Measurements from ENCODE around the gene INPP5A. TPM values are rescaled to one million over a fixed set of nuclear protein-coding genes. Genes with fewer than 3 reads are reported as not detected.

INPP5A gene
- total RNA-seq, 6 experiments from 2014 or later: 58.9 to 64.6 (median 63.8) TPM

DNA sequence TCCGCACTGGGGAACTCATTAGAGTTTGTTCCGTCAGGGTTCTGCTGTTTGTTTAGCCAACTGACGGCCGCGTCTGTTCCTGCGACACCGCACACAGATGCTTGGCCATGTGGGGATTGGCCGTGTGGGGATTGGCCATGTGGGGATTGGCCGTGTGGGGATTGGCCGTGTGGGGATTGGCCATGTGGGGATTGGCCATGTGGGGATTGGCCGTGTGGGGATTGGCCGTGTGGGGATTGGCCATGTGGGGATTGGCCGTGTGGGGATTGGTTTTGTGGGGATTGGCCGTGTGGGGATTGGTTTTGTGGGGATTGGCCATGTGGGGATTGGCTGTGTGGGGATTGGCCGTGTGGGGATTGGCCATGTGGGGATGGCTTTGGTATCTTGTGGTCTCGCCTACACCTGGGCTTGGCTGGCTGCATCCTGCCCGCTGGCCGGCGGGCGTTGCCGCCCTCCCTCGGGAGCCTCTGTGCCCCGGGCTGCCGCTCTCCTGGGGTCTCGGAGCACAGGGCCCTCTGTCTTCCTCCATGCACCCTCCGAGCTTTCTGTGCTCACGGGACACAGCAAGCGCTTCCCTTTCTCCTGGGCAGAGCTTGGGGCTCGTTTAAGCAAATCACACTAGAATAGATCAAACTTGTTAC lies 185.9 kb downstream of the INPP5A start:
- peak overlapping the region; percentile 66; the same call in 1 of the 2 replicates for H3K27ac Mint-ChIP-seq
- DNase-seq: no peak
- H3K27me3 Mint-ChIP-seq (ENCODE audit: insufficient read depth): peaks cover 10% of the 10 kb centered on the region
- TF ChIP-seq, protein P1, sequence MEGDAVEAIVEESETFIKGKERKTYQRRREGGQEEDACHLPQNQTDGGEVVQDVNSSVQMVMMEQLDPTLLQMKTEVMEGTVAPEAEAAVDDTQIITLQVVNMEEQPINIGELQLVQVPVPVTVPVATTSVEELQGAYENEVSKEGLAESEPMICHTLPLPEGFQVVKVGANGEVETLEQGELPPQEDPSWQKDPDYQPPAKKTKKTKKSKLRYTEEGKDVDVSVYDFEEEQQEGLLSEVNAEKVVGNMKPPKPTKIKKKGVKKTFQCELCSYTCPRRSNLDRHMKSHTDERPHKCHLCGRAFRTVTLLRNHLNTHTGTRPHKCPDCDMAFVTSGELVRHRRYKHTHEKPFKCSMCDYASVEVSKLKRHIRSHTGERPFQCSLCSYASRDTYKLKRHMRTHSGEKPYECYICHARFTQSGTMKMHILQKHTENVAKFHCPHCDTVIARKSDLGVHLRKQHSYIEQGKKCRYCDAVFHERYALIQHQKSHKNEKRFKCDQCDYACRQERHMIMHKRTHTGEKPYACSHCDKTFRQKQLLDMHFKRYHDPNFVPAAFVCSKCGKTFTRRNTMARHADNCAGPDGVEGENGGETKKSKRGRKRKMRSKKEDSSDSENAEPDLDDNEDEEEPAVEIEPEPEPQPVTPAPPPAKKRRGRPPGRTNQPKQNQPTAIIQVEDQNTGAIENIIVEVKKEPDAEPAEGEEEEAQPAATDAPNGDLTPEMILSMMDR (IDR thresholded peaks at IDR 0.05): no peak
- H3K36me3 Mint-ChIP-seq (ENCODE audit: low read depth): peaks cover 40% of the 10 kb centered on the region
- H3K4me1 Mint-ChIP-seq (ENCODE audit: low read depth): peaks cover 24% of the 10 kb centered on the region
- H3K4me3 Mint-ChIP-seq: no peak overlapping the region
- no peaks in the 10 kb centered on the region for H3K9me3 Mint-ChIP-seq

DNA sequence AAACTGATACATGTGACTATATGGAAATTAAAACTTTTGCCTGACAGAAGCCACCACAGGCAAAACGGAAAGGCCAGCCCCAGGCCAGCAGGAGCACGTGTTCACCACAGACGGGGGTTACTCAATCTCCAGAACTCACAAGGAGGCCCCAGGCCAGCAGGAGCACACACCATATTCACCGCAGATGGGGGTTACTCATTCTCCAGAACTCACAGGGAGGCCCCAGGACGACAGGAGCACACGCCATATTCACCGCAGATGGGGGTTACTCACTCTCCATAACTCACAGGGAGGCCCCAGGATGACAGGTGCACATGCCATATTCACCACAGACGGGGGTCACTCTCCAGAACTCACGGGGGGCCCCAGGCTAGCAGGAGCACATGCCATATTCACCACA lies 186.9 kb downstream of the INPP5A start:
- peaks cover 40% of the 10 kb centered on the region for H3K36me3 Mint-ChIP-seq (ENCODE audit: low read depth)
- H3K27ac Mint-ChIP-seq: peak overlapping the region; percentile 66
- TF ChIP-seq, protein P1 (IDR thresholded peaks at IDR 0.05): no peak
- peaks cover 10% of the 10 kb centered on the region for H3K27me3 Mint-ChIP-seq (ENCODE audit: insufficient read depth)
- no peak overlapping the region for H3K4me3 Mint-ChIP-seq
- H3K4me1 Mint-ChIP-seq (ENCODE audit: low read depth): peaks cover 24% of the 10 kb centered on the region
- H3K9me3 Mint-ChIP-seq: no peaks in the 10 kb centered on the region
- peak; percentile 81 for DNase-seq

DNA sequence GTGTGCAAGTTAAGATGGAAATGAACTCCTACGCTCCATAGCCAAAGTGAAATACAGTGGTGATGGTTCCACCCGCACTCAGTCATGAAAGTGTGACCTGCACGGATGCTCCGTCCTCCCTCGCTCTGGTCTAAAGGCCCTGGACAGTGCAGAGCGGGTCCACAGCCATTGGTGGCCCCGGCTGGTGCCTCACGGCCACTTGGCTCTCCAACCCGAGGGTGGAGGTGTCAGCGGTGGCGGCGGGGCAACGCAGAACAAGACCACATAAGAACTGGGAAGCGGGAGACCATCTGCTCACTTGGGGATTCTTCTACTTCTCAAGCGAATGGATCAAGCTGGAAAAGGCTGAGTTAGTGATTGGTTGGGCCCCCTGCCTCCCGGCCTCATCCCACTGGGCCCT lies 187.6 kb downstream of the INPP5A start:
- DNase-seq: no peak
- peaks cover 24% of the 10 kb centered on the region for H3K4me1 Mint-ChIP-seq (ENCODE audit: low read depth)
- H3K36me3 Mint-ChIP-seq (ENCODE audit: low read depth): peaks cover 40% of the 10 kb centered on the region
- no peak overlapping the region for H3K27ac Mint-ChIP-seq
- TF ChIP-seq, protein P1 (IDR thresholded peaks at IDR 0.05): no peak
- peaks cover 10% of the 10 kb centered on the region for H3K27me3 Mint-ChIP-seq (ENCODE audit: insufficient read depth)
- no peak overlapping the region for H3K4me3 Mint-ChIP-seq
- H3K9me3 Mint-ChIP-seq: no peaks in the 10 kb centered on the region

DNA sequence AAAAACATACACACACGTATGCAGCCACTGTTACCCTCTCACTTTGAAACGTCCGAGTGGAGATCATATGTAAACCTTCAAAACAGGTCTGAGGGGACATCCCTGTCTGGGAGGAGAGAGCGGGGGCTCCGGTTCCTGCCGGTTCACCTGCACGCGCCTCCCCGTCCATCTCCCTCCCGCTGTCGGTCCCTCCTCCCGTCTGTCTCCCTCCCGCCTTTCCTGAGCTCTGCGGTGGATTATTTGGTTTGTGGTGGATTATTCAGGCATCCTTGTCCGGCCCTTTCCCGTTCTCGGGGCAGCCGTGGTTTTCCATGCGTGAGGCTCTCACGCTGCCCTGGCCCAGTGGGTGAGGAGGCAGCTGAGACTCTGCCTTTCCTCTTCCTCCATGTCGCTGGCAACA lies 188.6 kb downstream of the INPP5A start:
- H3K27ac Mint-ChIP-seq: no peak overlapping the region; the same call in 1 of the 2 replicates
- peaks cover 10% of the 10 kb centered on the region for H3K27me3 Mint-ChIP-seq (ENCODE audit: insufficient read depth)
- H3K36me3 Mint-ChIP-seq (ENCODE audit: low read depth): peaks cover 40% of the 10 kb centered on the region
- H3K9me3 Mint-ChIP-seq: no peaks in the 10 kb centered on the region
- DNase-seq: no peak
- no peak overlapping the region for H3K4me3 Mint-ChIP-seq
- H3K4me1 Mint-ChIP-seq (ENCODE audit: low read depth): peaks cover 24% of the 10 kb centered on the region
- TF ChIP-seq, protein P1 (IDR thresholded peaks at IDR 0.05): no peak

DNA sequence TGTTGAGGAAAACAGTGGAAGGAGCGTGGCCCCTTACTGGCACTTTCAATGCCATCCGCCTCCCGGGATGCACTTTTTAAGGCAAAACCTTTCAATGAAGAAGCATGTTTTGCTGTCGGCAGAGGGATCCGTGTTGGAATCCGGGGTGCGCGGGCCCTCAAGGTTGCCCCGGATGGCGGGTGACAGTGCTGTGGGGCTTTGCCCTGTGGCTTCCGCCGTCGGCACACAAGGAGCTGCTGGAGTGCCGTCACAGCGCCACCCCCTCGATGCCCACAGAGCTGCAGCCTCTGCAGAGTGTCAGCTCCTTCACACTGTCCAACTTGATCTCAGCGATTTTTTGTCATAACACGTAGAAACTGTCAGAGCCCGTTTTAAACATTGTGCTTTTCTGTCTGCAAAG lies 189.4 kb downstream of the INPP5A start:
- Mint-ChIP-seq H3K27me3 (ENCODE audit: insufficient read depth) (peaks cover 10% of the 10 kb centered on the region), H3K36me3 (ENCODE audit: low read depth) (peaks cover 34% of the 10 kb centered on the region), H3K4me3 (no peak overlapping the region), H3K27ac (no peak overlapping the region), H3K4me1 (ENCODE audit: low read depth) (peaks cover 17% of the 10 kb centered on the region), H3K9me3 (no peaks in the 10 kb centered on the region)
- TF ChIP-seq, protein P1 (IDR thresholded peaks at IDR 0.05): no peak
- no peak for DNase-seq
